Measurements from ENCODE around the gene HOMER3.

DNA sequence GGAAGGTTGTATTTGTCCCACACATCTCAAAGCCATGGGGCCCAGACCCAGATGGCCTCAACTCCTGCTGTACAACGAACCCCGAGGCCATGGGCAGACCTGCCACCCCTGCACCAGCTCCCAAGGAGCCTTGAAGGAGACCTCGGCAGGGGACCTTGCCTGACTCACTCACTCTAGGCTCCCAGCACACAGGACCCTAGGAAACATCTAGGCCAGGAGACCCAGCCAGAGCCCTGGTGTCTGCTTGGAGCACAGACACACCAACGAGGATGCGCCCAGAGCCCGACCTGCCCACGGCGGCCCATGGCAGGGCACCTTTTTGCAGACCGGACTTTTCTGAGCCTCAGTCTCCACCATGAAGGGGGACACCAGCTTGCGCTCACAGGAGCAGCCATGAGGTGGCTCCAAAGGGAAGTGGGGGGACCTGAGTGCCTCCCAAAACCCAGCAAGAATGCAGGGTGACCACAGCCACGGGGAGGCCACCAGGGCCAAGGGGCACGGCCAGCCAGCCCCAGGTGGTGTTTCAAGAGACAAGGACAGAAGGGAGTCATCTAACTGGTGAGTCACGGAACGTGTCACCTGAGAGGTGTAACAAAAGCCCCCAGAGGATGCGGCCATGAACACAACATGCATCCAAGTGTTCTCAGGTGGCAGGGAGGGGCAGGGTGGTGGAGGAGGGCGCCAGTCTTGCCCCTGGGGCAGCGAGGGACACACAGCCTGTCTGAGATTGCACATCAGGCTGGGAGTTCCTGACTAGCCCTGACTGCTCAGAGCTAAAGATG is 40.1 kb downstream of the HOMER3 start:
- TF ChIP-seq, protein P1, sequence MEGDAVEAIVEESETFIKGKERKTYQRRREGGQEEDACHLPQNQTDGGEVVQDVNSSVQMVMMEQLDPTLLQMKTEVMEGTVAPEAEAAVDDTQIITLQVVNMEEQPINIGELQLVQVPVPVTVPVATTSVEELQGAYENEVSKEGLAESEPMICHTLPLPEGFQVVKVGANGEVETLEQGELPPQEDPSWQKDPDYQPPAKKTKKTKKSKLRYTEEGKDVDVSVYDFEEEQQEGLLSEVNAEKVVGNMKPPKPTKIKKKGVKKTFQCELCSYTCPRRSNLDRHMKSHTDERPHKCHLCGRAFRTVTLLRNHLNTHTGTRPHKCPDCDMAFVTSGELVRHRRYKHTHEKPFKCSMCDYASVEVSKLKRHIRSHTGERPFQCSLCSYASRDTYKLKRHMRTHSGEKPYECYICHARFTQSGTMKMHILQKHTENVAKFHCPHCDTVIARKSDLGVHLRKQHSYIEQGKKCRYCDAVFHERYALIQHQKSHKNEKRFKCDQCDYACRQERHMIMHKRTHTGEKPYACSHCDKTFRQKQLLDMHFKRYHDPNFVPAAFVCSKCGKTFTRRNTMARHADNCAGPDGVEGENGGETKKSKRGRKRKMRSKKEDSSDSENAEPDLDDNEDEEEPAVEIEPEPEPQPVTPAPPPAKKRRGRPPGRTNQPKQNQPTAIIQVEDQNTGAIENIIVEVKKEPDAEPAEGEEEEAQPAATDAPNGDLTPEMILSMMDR (IDR thresholded peaks at IDR 0.05; ENCODE audit: poor library complexity, severe bottlenecking): no peak
- no peak for TF ChIP-seq EZH2 (IDR thresholded peaks at IDR 0.05; ENCODE audit: borderline replicate concordance, insufficient read depth, low read length, poor library complexity, severe bottlenecking)
- no peak for TF ChIP-seq SMC3 (conservative IDR thresholded peaks at IDR 0.05; ENCODE audit: poor library complexity)
- TF ChIP-seq POLR2AphosphoS5 (IDR thresholded peaks at IDR 0.05): no peak
- no peak for TF ChIP-seq RAD21 (conservative IDR thresholded peaks at IDR 0.05)
- TF ChIP-seq, protein P2, sequence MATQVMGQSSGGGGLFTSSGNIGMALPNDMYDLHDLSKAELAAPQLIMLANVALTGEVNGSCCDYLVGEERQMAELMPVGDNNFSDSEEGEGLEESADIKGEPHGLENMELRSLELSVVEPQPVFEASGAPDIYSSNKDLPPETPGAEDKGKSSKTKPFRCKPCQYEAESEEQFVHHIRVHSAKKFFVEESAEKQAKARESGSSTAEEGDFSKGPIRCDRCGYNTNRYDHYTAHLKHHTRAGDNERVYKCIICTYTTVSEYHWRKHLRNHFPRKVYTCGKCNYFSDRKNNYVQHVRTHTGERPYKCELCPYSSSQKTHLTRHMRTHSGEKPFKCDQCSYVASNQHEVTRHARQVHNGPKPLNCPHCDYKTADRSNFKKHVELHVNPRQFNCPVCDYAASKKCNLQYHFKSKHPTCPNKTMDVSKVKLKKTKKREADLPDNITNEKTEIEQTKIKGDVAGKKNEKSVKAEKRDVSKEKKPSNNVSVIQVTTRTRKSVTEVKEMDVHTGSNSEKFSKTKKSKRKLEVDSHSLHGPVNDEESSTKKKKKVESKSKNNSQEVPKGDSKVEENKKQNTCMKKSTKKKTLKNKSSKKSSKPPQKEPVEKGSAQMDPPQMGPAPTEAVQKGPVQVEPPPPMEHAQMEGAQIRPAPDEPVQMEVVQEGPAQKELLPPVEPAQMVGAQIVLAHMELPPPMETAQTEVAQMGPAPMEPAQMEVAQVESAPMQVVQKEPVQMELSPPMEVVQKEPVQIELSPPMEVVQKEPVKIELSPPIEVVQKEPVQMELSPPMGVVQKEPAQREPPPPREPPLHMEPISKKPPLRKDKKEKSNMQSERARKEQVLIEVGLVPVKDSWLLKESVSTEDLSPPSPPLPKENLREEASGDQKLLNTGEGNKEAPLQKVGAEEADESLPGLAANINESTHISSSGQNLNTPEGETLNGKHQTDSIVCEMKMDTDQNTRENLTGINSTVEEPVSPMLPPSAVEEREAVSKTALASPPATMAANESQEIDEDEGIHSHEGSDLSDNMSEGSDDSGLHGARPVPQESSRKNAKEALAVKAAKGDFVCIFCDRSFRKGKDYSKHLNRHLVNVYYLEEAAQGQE (IDR thresholded peaks at IDR 0.05; ENCODE audit: borderline replicate concordance): no peak
